Measurements from ENCODE around the gene TRIM44.

GRCh38 chr11:35735903-35736302 lies 73.3 kb downstream of the TRIM44 start:
- no peak for TF ChIP-seq RAD21 (conservative IDR thresholded peaks at IDR 0.05 in 1 of 2, IDR thresholded peaks at IDR 0.05 in 1 of 2)
- no peak for TF ChIP-seq NR3C1 (IDR thresholded peaks at IDR 0.05)
- no peak for TF ChIP-seq CTCF (IDR thresholded peaks at IDR 0.05)
- TF ChIP-seq REST (IDR thresholded peaks at IDR 0.05): no peak
- no peak for TF ChIP-seq MAX (IDR thresholded peaks at IDR 0.05)
- TF ChIP-seq CBX8 (IDR thresholded peaks at IDR 0.05): no peak
- no peak for TF ChIP-seq RCOR1 (IDR thresholded peaks at IDR 0.05; ENCODE audit: low read depth, low read length)
- no peak for TF ChIP-seq POLR2AphosphoS2 (conservative IDR thresholded peaks at IDR 0.05; ENCODE audit: low read length)
- no peak for TF ChIP-seq SMC3 (IDR thresholded peaks at IDR 0.05)
- no peak for TF ChIP-seq BCL3 (IDR thresholded peaks at IDR 0.05)
- no peak for TF ChIP-seq JUN (IDR thresholded peaks at IDR 0.05)
- no peak for TF ChIP-seq ESRRA (IDR thresholded peaks at IDR 0.05; ENCODE audit: borderline replicate concordance, low read length)
- TF ChIP-seq PHF8 (IDR thresholded peaks at IDR 0.05; ENCODE audit: borderline replicate concordance, low read depth): no peak

All from A549 (cell line).